ENCODE measurements around the gene MAT2A.

- TF ChIP-seq, protein P1, sequence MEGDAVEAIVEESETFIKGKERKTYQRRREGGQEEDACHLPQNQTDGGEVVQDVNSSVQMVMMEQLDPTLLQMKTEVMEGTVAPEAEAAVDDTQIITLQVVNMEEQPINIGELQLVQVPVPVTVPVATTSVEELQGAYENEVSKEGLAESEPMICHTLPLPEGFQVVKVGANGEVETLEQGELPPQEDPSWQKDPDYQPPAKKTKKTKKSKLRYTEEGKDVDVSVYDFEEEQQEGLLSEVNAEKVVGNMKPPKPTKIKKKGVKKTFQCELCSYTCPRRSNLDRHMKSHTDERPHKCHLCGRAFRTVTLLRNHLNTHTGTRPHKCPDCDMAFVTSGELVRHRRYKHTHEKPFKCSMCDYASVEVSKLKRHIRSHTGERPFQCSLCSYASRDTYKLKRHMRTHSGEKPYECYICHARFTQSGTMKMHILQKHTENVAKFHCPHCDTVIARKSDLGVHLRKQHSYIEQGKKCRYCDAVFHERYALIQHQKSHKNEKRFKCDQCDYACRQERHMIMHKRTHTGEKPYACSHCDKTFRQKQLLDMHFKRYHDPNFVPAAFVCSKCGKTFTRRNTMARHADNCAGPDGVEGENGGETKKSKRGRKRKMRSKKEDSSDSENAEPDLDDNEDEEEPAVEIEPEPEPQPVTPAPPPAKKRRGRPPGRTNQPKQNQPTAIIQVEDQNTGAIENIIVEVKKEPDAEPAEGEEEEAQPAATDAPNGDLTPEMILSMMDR (IDR thresholded peaks at IDR 0.05; ENCODE audit: low read depth, low read length, poor library complexity, severe bottlenecking), result no peak
- TF ChIP-seq EZH2phosphoT487 (IDR thresholded peaks at IDR 0.05; ENCODE audit: borderline replicate concordance, low read length), result no peak
Observed at GRCh38 chr2:85561280-85562212, 22.6 kb downstream of the MAT2A start, which contains the start of gene GGCX.
